HG03039 (cell line): ENCODE results near the gene MBD5.

Experiments used
- ATAC-seq: cut with Tn5 transposase; IDR thresholded peaks from one replicate; pipeline ENCODE4 v1.9.1; 2021; ENCODE audit warnings: mild to moderate bottlenecking, moderate library complexity; ENCODE audit not compliant: unreplicated experiment

Gene MBD5

DNA sequence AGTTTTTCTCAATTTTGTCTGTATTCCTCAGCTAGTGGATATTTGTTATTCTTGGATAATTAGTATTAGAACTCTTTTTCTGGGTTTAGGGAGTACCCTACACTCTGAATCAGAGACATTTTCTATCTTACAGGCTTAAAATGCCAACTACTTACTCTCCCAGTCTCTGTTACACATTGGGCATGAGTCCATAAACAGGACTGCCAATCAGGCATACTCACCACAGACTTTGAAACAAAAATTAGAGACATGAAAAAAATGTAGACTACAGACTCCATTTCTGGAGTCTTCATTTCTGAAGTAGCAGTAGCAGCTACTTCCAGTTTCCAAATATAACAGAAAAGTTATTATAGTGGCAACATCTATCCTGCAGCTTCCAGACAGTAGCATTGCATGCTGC lies 279.7 kb downstream of the MBD5 start:
- no peak for ATAC-seq

GRCh38 chr2:148301362-148301761 lies 280.5 kb downstream of the MBD5 start:
- ATAC-seq, result no peak

DNA sequence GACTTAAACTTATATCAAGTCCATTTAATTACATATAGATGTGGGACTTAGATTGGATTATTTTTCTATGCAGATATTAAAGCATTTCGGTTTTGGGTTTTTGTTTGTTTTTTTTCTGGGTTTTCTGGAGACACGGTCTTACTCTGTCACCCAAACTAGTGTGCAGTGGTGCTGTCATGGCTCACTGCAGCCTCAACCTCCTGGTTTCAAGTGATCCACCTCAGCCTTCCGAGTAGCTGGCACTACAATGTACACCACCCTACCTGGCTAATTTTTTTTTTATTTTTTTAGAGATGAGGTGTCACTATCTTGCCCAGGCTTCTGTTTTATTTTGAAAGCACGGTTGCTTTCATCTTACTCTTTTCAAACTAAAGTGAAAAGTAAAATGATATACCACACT lies 281.6 kb downstream of the MBD5 start:
- ATAC-seq, result no peak

GRCh38 chr2:148303161-148303560 lies 282.3 kb downstream of the MBD5 start:
- ATAC-seq, result no peak

GRCh38 chr2:148305476-148305875 lies 284.6 kb downstream of the MBD5 start:
- ATAC-seq, result no peak

DNA sequence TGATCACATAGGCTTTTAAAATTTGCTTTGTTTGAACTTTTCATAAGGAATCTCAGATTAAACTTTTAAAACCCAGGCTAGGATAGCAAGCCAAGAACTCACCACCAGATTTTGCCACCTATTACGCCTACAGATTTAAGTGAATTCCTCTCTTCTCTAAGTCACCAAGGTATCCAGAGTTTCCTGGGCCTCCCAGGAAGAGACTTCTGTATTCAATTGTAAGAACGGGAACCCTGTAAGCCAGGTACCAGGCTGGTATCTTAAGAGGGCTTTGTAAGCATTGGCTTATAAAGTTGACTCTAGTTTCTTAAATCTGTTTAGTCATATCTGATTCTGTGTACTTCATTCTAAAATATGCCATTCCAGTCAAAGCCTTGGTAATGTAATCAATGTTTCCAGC lies 285.1 kb downstream of the MBD5 start:
- no peak for ATAC-seq

GRCh38 chr2:148317598-148317997 lies 296.7 kb downstream of the MBD5 start:
- ATAC-seq, result no peak

DNA sequence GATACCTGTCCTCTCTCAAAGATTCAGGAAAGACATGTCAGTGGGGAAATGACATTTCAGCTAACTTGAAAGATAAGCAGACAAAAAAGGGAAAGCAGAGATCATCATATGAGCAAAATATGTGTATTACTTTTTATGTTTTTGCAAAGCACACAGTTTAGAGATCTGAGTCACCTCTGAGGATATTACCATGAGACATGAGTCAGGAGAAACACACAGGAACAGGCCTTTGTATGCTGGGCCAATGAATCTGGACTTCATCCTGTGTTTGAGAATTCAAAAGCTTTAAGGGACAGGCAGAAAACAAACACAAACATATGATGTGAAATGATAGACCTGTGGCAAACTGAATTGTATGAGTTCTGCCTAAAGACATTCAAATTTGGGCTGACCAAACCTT lies 317.6 kb downstream of the MBD5 start:
- ATAC-seq, result no peak

DNA sequence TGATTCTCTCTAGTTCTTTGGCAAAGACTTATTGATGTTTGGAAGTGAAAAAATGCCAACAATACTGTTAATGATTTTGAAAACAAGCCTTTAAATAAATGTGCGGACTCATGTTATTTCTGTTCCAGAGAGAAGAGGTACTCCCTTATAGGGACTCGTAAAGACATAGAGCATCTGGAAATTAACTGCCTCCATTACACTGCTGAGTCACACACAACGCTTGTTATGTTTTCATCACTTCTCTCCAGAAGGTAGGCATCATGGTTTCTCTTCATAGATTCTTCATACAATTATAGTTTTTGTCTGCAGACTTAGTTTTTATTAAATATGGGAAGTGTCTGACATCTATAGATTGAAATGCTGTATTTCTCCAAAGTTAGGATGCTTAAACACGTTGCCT lies 321.2 kb downstream of the MBD5 start:
- no peak for ATAC-seq

DNA sequence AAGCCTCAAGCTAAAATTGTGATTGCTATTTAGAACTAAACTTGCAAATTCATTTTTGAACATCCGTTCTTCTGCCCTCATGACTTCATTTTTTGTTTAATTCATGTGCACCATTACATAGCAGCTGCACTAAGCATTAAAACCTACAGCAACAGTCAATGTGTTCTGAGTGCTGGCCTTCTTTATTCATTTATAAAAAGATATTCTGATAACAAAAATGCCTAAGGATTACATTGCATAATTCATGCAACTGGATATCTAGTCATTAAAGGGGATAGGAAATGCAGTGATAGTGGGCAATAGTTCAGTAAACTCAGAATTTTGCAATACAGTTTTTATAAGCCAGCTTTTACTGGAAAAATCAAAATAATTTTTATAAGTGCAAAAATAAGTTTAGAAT lies 329.3 kb downstream of the MBD5 start:
- ATAC-seq, result no peak

DNA sequence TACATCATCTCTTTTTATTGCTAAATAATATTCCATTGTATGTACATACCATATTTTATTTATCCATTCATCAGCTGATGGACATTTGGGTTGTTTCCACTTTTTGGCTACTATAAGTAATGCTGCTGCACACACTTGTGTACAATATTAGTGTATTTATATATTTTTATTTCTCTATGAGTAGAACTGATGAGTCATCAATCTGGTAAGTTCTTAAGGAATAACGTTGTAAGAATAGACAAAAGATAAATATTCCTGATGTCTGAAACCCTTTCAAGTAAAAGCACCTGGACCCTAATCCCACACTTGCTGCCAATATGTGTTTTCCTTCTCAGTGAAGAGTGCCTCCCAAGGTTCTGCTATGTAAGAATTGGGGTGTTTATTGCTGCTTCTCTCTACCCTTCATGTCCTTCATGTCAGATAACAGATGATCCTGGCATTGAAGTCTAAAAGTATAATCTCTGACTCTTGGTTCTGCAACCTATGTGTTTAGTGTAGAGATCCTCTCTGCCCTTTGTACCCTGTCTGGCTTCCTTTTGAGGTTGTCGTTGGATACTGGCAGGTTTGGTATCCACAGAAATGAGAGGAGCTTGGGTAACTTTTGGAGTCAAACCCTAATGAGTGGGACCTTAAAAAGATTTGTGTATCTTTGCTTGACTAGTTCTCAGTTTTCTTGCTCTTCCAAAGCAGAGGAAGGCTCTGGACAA lies 330.7 kb downstream of the MBD5 start:
- no peak for ATAC-seq

- no peak for ATAC-seq
These were observed 337.5 kb downstream of the MBD5 start for GRCh38 chr2:148358375-148358774.

DNA sequence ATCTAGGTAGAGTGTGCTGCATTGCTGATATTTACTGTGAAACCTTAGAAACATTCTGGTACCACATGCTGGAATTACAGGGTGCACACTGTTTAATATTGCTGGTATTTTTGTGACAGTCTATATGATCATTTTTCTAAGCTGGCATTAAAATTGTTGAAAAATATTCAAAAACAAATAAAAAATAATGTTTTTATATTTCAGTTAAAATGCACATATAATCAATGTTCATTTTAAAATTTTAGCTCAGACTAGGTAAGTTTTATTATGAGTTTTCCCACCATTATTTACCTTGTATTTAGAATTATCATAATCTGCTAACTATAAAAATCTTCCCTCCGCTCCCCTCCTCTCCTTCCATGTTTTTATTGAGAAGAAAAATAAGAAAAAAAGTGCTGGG lies 339.8 kb downstream of the MBD5 start:
- ATAC-seq, result no peak

DNA sequence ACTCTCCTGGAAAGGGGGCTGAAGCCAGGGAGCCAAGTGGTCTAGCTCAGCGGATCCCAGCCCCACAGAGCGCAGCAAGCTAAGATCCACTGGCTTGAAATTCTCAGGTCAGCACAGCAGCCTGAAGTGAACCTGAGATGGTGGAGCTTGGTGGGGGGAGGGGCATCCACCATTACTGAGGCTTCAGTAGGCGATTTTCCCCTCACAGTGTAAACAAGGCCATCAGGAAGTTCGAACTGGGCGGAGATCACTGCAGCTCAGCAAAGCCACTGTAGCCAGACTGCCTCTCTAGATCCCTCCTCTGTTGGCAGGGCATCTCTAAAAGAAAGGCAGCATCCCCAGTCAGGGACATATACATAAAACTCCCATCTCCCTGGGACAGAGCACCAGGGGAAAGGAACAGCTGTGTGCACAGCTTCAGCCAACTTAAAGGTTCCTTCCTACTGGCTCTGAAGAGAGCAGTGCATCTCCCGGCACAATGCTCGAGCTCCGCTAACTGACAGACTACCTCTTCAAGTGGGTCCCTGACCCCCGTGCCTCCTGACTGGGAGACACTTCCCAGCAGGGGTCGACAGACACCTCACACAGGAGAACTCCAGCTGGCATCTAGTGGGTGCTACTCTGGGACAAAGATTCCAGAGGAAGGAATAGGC lies 341.4 kb downstream of the MBD5 start:
- ATAC-seq, result no peak

- no peak for ATAC-seq
These were observed 354.3 kb downstream of the MBD5 start for GRCh38 chr2:148375214-148375613.

DNA sequence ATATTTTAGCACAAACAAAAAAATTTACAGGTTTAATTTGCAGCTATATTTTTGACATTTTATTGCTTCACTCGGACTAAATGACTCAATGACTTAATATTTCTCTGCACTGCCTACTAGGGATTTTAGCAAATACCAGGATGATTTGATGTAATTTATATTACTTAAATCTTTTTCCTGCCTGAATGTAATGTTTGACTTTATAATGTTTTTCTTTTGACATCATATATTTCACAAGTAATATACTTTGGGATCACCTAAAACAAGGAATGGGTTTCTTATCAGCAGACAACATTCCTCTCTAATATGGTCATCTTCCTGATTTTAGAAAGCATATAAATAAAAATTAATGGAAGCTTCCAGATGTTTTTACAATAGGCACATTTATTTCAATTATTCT lies 370.4 kb downstream of the MBD5 start:
- ATAC-seq, result no peak

DNA sequence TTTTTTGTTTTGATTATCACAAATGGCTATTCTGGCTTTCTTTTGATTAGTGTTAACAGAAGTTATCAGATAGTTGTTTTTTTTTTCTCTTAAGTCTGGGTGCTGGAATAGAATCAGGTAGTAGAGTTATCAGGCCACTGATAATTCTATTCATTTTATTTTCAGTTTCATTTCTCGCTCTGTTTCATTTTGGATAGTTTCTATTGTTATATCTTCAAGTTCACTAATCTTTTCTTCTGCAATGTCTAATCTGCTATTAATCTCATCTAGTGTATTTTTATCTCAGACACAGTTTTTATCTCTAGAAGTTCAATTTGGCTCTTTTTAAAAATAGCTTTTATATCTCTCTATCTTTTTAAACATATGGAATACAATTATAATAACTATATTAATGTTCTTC lies 381.9 kb downstream of the MBD5 start:
- no peak for ATAC-seq

- no peak for ATAC-seq
These were observed 390.0 kb downstream of the MBD5 start for GRCh38 chr2:148410899-148411298.

DNA sequence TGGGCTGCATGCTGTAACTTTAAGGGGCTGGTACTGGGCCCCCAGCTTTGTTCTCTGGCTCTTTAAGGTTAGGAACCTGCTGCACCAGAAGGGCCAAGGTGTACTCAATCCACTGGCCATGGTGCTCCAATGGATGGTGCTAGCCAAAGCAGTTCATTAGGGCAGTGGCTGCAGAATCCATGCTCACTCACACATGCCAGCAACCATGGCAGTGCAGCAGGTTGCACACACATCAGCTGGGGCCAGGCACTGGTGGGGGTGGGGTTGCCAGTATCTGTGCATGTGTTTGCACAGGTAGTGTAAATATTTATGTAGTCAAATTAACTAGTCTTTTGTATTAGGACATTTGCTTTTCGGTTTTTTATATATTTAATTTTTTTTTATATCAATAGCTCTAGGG lies 395.4 kb downstream of the MBD5 start:
- no peak for ATAC-seq

DNA sequence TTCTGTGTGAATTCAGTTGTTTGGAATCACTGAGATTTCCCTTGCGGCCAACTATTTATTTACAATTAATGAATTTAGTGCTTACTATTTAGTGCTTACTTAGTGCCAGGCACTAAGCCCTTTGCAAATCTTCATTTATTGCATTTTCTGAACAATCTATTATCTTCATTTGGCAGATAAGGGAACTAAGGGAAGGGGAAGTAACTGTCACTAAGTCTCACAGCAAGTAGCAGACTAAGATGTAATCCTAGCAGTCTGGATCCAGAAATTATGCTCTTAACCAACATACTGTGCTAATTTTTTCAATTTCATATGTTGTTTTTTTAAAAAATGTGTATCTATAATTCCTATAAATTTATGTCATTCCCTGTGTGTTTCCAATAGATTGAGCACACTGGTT lies 409.2 kb downstream of the MBD5 start:
- no peak for ATAC-seq

GRCh38 chr2:148447877-148448276 lies 427.0 kb downstream of the MBD5 start:
- no peak for ATAC-seq

- no peak for ATAC-seq
These were observed 429.6 kb downstream of the MBD5 start for GRCh38 chr2:148450531-148450930.

DNA sequence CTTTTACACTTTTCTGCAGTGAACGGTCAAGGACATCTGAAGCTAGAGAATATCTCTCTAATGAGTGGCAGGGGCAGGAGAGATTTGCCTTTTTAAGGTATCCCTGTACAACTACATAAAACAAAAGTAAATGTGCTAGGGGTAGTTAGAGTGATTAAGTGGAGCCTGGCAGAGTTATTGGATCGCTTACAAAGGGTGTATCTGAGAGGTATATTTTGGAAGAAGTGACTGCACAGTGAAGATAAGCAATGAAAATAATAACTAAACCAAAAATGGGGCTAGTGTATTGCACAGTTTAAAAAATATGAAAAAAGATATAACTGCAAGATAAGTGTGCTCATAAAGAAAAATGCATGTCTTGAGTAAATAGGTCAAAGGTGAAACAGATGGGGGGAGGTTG lies 430.2 kb downstream of the MBD5 start:
- ATAC-seq, result no peak
